ENCODE data around the gene HPSE. TPM values are rescaled to one million over a fixed set of nuclear protein-coding genes. Genes with fewer than 3 reads are reported as not detected.

HPSE gene
- total and polyA plus RNA-seq, 2 donors (not counting 3 experiments of a cell fraction or from before 2014, with no cell fraction given): 3.5 to 7.0 TPM

DNA sequence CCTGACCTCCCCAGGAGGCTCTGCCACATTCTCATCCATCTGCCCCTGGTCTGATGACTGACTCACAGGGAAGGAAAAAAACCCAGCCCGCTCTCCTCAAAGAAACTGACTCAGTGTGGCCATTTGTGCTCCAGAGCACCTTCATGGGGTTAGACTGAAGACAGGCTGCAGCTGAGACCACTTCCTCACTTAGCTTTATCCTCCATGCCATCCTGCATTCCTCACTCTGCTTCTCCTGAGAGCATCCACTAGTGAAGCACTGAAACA, 35.9 kb upstream of the HPSE start:
- Histone ChIP-seq H4K20me1 (replicated peaks; ENCODE audit: control insufficient read depth, extremely low read depth, insufficient read depth, low read length) (no peaks in the 10 kb centered on the region), H3K4me3 (replicated peaks in 1 of 3; ENCODE audit: insufficient read depth in 1 of 3, low read depth in 1 of 3, low read length in 3 of 3) (no peak overlapping the region), H3K36me3 (ENCODE audit: control insufficient read depth in 2 of 2, extremely low read depth in 1 of 2, insufficient read depth in 2 of 2, low read length in 2 of 2) (no peaks in the 10 kb centered on the region), H3K9me3 (replicated peaks; ENCODE audit: control insufficient read depth, insufficient read depth, low read length) (no peaks in the 10 kb centered on the region), H2AFZ (ENCODE audit: low read depth, low read length) (no peak overlapping the region), H3K27ac (ENCODE audit: insufficient read depth, low read depth, low read length) (no peak overlapping the region), H3K79me2 (ENCODE audit: control insufficient read depth, insufficient read depth, low read length) (no peaks in the 10 kb centered on the region), H3K9me1 (replicated peaks; ENCODE audit: control insufficient read depth, extremely low read depth, insufficient read depth, low read length) (no peaks in the 10 kb centered on the region), H3K4me1 (ENCODE audit: control insufficient read depth, extremely low read depth, insufficient read depth, low read length) (no peaks in the 10 kb centered on the region), H3K4me2 (ENCODE audit: insufficient read depth, low read length) (no peak overlapping the region), H3K9ac (replicated peaks; ENCODE audit: extremely low read depth, insufficient read depth, low read length) (no peak overlapping the region), H3K27me3 (ENCODE audit: control insufficient read depth in 2 of 2, insufficient read depth in 2 of 2, low read length in 2 of 2) (no peaks in the 10 kb centered on the region)
- no peak for FAIRE-seq
- TF ChIP-seq, protein P1, sequence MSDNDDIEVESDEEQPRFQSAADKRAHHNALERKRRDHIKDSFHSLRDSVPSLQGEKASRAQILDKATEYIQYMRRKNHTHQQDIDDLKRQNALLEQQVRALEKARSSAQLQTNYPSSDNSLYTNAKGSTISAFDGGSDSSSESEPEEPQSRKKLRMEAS (IDR thresholded peaks at IDR 0.05; ENCODE audit: insufficient read depth, insufficient read length): no peak
- TF ChIP-seq POLR2A (IDR thresholded peaks at IDR 0.05; ENCODE audit: low read depth, low read length): no peak
- TF ChIP-seq POLR2AphosphoS5 (IDR thresholded peaks at IDR 0.05; ENCODE audit: insufficient read depth, low read depth, low read length): no peak
- no peak for TF ChIP-seq EZH2 (IDR thresholded peaks at IDR 0.05; ENCODE audit: borderline replicate concordance, low read depth, low read length, severe bottlenecking)
- TF ChIP-seq, protein P2, sequence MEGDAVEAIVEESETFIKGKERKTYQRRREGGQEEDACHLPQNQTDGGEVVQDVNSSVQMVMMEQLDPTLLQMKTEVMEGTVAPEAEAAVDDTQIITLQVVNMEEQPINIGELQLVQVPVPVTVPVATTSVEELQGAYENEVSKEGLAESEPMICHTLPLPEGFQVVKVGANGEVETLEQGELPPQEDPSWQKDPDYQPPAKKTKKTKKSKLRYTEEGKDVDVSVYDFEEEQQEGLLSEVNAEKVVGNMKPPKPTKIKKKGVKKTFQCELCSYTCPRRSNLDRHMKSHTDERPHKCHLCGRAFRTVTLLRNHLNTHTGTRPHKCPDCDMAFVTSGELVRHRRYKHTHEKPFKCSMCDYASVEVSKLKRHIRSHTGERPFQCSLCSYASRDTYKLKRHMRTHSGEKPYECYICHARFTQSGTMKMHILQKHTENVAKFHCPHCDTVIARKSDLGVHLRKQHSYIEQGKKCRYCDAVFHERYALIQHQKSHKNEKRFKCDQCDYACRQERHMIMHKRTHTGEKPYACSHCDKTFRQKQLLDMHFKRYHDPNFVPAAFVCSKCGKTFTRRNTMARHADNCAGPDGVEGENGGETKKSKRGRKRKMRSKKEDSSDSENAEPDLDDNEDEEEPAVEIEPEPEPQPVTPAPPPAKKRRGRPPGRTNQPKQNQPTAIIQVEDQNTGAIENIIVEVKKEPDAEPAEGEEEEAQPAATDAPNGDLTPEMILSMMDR (IDR thresholded peaks at IDR 0.05; ENCODE audit: extremely low read depth in 1 of 2, insufficient read depth in 1 of 2, low read depth in 1 of 2, low read length in 2 of 2): no peak
- no peak for TF ChIP-seq FOS (IDR thresholded peaks at IDR 0.05; ENCODE audit: borderline replicate concordance, insufficient read depth, low read length)
- TF ChIP-seq JUN (IDR thresholded peaks at IDR 0.05; ENCODE audit: borderline replicate concordance, insufficient read depth, insufficient read length, low read depth): no peak
- no peak for TF ChIP-seq MYC (IDR thresholded peaks at IDR 0.05; ENCODE audit: low read depth, low read length)
- TF ChIP-seq GATA2 (IDR thresholded peaks at IDR 0.05; ENCODE audit: insufficient read depth, insufficient read length, low read depth, low read length): no peak
- dilution Hi-C loops (cut with MboI; ENCODE audit: extremely low pct_ligation_motif_present, low sequenced_read_pairs) (no loop called here), intact Hi-C loops (cut with micrococcal nuclease) (no loop called here)
- ChIA-PET POLR2A (no interaction called here), CTCF (interaction anchor here (1.3 to 1.7 kb wide), 3 partner anchors 9 to 271 kb away, joined by 3 to 8 read pairs (median 3); no protein-coding TSS in a partner anchor)
- DNase-seq (ENCODE audit: low read depth, low spot score): no peak
- BruUV-seq (replicated peaks): no TSS peak
